Esophagus squamous epithelium (tissue), 4 donors: ENCODE measurements around the gene ADRM1.

Experiments
- POLR2A ChIP-seq, 4 donors: fragments of 450-650 bp; IDR thresholded peaks; one replicate each; pipeline ENCODE4 v1.6.1; 2017; ENCODE audit warnings: antibody characterized with exemption in 4 of 4, mild to moderate bottlenecking in 4 of 4, moderate library complexity in 3 of 4
- TF ChIP-seq, protein P1 (sequence below), 6 experiments: fragments of 450-650 bp in 4 of 6; fragments of 200-600 bp in 2 of 6; sonication (generic) in 2 of 6; IDR thresholded peaks; one replicate each; pipeline ENCODE4 v1.5.1; 2016 to 2019; ENCODE audit warnings: antibody characterized with exemption in 6 of 6, mild to moderate bottlenecking in 4 of 6, moderate library complexity in 4 of 6

DNA sequence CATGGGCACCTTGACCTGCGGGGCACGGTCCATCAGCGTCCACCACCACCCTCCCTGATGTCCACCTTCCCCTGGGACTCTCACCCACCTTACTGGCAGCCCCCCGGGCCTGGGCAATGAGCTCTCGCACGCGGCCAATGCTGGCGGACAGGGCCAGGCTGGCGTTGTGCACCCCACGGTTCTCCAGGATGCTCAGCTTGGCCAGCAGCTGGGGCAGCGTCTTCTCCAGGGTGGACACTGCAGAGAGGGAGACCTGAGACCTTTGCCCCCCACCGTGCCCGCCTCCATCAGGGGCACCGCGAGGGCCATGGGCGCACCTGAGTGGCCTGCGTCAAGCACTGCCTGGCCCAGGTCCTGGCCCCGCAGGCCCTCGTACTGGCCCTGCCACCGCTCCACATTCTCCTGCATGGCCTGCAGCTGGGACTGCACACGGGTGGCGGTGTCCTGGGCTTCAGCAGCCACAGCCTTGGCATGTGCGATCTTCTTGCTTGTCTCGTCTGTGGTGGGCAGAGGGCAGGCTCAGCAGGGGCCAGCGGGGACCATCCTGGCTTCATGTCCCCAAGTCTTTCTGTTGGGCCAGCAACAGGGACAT is 12.0 kb downstream of the ADRM1 start:
- TF ChIP-seq, protein P1, sequence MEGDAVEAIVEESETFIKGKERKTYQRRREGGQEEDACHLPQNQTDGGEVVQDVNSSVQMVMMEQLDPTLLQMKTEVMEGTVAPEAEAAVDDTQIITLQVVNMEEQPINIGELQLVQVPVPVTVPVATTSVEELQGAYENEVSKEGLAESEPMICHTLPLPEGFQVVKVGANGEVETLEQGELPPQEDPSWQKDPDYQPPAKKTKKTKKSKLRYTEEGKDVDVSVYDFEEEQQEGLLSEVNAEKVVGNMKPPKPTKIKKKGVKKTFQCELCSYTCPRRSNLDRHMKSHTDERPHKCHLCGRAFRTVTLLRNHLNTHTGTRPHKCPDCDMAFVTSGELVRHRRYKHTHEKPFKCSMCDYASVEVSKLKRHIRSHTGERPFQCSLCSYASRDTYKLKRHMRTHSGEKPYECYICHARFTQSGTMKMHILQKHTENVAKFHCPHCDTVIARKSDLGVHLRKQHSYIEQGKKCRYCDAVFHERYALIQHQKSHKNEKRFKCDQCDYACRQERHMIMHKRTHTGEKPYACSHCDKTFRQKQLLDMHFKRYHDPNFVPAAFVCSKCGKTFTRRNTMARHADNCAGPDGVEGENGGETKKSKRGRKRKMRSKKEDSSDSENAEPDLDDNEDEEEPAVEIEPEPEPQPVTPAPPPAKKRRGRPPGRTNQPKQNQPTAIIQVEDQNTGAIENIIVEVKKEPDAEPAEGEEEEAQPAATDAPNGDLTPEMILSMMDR (IDR thresholded peaks at IDR 0.05): no peak
- no peak for TF ChIP-seq POLR2A (IDR thresholded peaks at IDR 0.05)
